A549 (cell line): ENCODE results near the gene SLC12A2.

Experiments used
- CBX2 ChIP-seq: fragments of 200-600 bp; sonication (generic); IDR thresholded peaks from 2 replicates; pipeline ENCODE4 v1.6.1; 2016; ENCODE audit warnings: low read depth, mild to moderate bottlenecking, borderline replicate concordance
- CEBPB ChIP-seq, 2 experiments: fragments of >200 bp in 1 of 2; sonication (Bioruptor Twin) in 1 of 2; formaldehyde crosslinking in 1 of 2; IDR thresholded peaks; 2 replicates each; pipeline ENCODE4 v1.6.1; 2012 to 2016
- KDM5A ChIP-seq: fragments of 200-600 bp; sonication (generic); IDR thresholded peaks from 2 replicates; pipeline ENCODE4 v1.6.1; 2016; ENCODE audit warnings: antibody characterized with exemption, mild to moderate bottlenecking
- TF ChIP-seq, protein P1 (sequence below): fragments of 200-600 bp; sonication (generic); IDR thresholded peaks from 2 replicates; pipeline ENCODE4 v1.6.1; 2016; ENCODE audit warnings: antibody characterized with exemption, mild to moderate bottlenecking, moderate library complexity
- TF ChIP-seq, protein P2 (sequence below): fragments of >200 bp; sonication (Bioruptor Twin); formaldehyde crosslinking; IDR thresholded peaks from 3 replicates; pipeline ENCODE4 v1.5.1; 2016
- TF ChIP-seq, protein P3 (sequence below): fragments of >200 bp; sonication (Bioruptor Twin); formaldehyde crosslinking; IDR thresholded peaks from 3 replicates; pipeline ENCODE4 v1.6.1; 2016

DNA sequence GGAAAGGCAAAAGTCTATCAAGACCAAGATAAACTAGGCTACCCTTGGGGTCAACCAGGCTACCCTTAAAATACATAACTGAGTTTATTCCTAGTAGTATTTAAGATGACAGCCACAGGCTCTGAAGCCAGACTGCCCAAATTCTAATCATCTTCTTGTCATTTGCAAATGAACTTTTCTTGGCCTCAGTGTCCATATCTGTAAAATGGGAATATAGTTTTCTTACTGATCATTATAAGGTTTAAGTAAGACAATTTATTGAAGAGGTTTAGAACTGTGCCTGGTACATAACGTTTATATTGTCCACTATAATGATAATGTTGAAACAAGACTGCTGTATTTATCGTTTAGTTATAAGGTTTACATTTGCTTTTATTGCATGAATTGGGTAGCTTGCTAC is 112.5 kb downstream of the SLC12A2 start:
- TF ChIP-seq, protein P1, sequence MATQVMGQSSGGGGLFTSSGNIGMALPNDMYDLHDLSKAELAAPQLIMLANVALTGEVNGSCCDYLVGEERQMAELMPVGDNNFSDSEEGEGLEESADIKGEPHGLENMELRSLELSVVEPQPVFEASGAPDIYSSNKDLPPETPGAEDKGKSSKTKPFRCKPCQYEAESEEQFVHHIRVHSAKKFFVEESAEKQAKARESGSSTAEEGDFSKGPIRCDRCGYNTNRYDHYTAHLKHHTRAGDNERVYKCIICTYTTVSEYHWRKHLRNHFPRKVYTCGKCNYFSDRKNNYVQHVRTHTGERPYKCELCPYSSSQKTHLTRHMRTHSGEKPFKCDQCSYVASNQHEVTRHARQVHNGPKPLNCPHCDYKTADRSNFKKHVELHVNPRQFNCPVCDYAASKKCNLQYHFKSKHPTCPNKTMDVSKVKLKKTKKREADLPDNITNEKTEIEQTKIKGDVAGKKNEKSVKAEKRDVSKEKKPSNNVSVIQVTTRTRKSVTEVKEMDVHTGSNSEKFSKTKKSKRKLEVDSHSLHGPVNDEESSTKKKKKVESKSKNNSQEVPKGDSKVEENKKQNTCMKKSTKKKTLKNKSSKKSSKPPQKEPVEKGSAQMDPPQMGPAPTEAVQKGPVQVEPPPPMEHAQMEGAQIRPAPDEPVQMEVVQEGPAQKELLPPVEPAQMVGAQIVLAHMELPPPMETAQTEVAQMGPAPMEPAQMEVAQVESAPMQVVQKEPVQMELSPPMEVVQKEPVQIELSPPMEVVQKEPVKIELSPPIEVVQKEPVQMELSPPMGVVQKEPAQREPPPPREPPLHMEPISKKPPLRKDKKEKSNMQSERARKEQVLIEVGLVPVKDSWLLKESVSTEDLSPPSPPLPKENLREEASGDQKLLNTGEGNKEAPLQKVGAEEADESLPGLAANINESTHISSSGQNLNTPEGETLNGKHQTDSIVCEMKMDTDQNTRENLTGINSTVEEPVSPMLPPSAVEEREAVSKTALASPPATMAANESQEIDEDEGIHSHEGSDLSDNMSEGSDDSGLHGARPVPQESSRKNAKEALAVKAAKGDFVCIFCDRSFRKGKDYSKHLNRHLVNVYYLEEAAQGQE = no peak
- TF ChIP-seq, protein P2, sequence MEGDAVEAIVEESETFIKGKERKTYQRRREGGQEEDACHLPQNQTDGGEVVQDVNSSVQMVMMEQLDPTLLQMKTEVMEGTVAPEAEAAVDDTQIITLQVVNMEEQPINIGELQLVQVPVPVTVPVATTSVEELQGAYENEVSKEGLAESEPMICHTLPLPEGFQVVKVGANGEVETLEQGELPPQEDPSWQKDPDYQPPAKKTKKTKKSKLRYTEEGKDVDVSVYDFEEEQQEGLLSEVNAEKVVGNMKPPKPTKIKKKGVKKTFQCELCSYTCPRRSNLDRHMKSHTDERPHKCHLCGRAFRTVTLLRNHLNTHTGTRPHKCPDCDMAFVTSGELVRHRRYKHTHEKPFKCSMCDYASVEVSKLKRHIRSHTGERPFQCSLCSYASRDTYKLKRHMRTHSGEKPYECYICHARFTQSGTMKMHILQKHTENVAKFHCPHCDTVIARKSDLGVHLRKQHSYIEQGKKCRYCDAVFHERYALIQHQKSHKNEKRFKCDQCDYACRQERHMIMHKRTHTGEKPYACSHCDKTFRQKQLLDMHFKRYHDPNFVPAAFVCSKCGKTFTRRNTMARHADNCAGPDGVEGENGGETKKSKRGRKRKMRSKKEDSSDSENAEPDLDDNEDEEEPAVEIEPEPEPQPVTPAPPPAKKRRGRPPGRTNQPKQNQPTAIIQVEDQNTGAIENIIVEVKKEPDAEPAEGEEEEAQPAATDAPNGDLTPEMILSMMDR = no peak
- TF ChIP-seq CBX2 (no peak), CEBPB (IDR thresholded peaks at IDR 0.05) (no peak), KDM5A (no peak)
- TF ChIP-seq, protein P3, sequence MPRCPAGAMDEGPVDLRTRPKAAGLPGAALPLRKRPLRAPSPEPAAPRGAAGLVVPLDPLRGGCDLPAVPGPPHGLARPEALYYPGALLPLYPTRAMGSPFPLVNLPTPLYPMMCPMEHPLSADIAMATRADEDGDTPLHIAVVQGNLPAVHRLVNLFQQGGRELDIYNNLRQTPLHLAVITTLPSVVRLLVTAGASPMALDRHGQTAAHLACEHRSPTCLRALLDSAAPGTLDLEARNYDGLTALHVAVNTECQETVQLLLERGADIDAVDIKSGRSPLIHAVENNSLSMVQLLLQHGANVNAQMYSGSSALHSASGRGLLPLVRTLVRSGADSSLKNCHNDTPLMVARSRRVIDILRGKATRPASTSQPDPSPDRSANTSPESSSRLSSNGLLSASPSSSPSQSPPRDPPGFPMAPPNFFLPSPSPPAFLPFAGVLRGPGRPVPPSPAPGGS = no peak
